GM19099 (cell line): Measurements from ENCODE around the gene ARID1A.
A peak's percentile ranks its signal among the peaks of the same experiment; 100 is the strongest.

Experiments used
- POLR2A ChIP-seq: IDR thresholded peaks from 3 replicates; pipeline ENCODE4 v1.6.1; 2011; ENCODE audit warnings: low read depth; ENCODE audit not compliant: insufficient read length; ENCODE audit errors: extremely low read depth

ARID1A gene

DNA sequence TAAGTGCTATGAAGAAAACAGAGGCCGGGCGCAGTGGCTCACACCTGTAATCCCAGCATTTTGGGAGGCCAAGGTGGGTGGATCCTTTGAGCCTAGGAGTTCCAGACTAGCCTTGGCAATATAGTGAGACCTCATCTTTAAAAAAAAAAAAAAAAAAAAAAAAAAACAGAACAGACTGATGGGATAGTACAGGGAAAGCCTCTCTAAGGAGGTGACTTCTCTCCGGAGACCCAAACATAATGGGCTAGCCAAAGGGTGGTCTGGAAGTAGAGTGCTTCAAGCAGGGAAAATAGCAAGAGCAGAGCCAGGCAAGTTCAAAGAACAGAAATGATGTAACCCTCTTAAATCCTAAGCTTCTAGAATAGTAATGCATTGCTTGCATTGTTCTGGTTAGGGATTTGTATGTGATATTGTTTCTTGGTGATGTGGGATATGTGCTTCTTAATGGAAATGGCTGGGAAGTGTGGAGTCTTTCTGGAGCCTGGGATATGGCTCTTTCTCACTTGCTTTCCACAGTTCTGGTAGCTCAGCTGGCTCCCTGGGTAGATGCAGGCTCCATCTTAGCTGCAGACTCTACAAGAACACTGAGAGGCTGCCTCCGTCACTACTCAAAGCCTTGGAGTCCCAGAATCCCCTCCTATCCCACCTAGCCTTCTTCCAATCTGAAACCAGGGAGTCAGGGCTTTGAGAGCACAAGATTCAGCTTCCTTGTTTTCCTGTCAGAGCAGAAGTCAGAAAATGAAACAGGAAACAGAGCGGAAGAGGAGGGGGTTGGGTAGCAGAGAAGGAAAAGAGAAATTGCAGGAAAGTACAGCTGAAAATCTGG, 90.0 kb downstream of the ARID1A start:
- no peak for TF ChIP-seq POLR2A

DNA sequence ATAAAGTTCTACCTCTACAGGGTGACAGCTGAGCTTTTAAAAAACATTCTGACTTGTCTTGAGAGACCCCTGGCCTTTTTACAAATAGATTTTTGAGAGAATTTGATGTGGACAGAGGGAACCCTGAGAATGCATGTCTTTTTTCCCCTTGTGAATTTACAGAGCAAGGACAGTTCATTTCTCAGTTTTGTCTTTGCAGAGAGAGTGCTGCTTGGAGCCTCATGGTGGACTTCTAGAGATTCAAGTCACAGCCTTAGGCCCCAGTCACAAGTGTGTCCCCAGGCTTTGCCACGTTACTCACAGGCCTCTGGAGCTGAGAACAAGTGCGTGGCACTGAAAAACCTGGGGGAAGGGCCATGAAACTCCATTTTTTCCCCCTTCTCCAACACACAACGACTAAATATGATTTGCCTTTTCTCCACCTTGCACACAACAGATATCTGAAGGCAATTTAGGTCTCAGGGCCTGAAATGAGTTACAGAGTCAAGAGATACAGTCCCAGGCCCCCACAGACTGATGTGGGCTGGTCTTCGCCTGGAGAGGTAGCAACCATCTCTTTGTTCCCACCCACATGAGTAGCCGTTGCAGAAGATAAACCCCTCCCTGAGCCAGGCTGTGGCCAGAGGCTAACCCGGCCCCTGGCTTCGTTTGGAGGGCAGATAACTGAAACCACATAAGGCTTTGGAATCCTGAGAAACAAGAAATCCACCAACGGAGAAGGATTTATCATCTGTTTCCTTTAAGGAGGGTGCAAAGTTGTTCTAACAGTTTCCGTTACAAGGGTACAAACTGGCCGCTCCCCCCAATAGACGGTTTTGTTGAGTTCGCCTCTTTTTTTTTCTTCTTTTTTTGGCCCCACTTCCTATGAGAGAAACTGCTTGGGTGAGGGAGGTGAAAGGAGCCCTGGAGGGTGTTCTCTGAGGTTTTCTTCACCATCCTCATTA, 90.9 kb downstream of the ARID1A start:
- TF ChIP-seq POLR2A: no peak

DNA sequence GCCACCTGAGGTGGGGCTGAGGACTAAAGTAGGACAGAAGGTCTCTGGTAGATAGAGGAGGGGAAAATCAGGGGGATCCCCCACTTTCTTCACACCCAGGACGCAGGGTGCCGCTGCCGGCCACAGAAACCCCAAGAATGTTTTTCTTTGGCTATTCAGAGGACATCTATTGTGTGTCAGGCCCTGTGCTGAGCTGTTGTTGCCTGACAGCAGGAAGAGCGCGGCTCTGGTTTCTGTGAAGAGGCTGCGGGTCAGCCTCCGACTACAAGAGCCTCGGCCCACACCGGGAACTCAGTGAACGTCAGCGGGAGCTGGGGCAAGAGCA, 91.5 kb downstream of the ARID1A start:
- TF ChIP-seq POLR2A: no peak

DNA sequence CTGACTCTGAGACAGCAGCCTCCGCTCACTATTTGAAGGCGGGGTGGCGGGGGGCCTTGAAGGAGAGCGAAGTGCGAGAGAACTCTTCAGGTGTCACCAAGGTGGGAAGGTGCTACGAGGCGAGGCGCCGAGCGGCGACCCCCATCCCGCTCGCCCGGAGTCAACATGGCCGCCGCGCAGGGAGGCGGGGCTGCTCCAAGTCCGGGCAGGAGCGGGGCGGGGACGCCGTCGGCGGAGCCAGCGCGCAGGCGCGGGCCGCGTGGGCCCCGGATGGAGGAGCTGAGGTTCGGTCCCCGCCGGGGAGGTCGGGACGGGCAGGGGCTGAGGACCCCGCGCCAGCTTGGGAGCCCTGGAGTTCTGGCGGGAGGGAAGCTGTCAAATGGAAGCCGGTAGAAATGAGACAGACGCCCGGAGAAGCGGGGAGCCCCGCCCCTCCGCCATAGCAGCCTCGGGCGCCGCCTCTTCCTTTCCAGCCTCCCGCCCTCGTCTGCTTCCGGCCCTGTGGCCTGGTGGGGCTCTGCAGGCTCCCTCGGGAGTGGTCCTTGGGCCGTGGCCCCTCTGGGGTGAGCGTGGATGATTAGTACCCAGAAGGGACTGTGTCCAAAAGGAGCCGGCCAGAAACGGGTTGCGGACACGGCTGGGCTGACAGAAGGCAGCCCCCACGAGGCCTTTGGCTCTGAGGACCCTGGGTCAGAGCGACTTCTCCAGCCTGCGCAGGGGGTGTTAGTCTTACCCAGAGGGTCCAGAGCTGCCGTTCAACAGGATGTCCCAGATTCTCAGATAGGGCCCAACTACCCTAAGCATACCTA, 92.1 kb downstream of the ARID1A start, which contains the start of gene PIGV:
PIGV (plus strand) TSS at position 245 of the 809 bp plus-strand sequence. CDS start 2,866 bp downstream, outside the sequence.
- TF ChIP-seq POLR2A: peak; percentile 79

DNA sequence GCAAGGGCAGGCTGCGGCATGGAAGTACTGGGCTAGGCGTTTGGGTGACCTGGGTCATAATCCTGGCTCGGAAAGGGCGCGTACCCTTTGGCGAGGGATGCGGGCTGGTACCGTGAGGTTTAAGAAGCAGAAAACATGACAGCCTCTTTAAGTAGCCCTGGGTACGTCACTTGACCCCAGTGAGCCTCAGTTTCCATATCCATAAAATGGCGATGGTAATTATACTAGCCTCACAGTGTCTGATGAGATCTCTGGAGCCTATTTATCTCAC, 92.6 kb downstream of the ARID1A start:
- TF ChIP-seq POLR2A: no peak

DNA sequence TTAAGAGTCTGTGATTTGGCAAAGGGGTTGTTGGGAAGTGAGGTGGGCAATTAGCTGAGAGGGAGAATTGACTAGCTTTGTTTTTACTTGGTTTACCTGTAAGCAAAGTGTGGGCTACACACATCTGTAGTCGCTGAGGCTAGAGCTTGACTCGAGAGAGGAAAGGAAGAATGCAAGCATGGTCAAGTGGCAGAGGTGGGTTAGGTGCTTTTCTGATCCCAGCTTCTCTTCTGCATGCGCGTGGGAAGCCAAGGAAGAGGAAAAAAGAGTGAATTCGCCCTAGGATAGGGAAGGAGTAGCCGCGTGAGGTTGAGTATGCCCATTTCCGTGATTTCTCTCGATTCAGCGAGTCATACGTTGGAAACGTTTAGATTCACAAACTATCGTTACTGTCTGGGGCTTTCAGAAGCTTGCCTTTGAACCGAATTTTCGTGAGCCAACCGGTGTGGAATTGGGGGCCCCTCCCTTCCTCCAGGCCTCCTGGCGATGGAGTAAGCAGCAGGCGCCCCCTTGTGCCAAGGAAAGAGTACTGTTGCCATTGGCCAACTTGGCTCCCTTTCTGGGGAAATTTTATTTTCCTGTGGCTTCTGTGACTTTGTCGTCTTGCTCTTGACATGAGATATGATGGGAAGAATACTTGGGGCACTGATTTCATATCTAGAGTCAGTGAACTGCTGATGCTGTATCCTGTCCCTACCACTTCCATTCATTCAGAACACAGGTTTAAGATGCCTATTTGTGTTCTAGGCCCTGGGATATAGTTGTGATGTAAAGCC, 93.2 kb downstream of the ARID1A start:
- TF ChIP-seq POLR2A: peak; percentile 37

DNA sequence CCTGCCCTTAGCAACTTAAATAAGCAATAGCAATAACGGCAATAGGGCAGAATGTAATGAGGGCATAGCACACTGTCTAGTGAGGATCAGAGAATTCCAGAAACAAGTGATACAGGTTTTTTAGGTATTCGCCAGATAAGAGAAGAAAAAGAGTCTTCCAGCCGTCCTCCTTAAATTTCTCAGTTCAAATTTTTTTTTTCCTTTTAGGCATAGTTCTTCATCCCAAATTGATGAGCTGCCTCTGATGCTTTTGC, 93.7 kb downstream of the ARID1A start:
- TF ChIP-seq POLR2A: no peak

DNA sequence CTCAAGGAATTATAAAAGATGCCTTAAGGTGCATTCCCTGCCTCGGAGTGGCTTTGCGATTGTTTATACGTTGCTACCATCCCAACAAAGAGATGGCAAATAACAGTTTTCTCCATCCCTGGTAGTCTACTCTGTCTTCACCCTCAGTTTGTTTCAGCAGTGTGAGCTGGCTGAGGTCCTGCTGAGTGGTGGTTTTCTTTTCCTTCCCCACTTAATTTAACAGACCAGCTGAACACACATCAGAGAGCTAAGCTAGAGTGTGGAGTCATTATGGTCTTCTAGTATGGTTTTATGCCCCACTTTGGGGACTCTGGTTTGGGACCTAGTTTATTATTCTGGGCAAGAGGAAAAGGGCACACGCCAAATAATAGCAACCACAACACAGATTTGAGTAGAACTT, 94.1 kb downstream of the ARID1A start:
- no peak for TF ChIP-seq POLR2A

DNA sequence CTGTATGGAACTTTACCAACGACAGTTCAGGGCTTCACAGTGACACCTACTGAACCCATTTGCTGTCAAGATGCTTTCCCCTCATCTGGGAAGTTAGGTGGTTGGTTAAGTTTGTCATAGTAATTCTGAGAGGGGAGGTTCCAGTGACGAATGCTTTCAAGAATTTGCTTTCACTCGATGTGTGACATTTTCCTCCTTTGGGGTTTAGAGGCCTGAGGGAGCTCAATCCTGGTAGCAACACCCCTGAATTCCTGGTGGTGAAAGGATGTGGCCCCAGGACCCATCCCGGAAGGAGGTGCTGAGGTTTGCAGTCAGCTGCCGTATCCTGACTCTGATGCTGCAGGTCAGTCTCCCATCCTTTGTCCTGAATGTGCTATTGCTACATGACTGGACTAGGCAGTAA, 94.7 kb downstream of the ARID1A start:
- no peak for TF ChIP-seq POLR2A

DNA sequence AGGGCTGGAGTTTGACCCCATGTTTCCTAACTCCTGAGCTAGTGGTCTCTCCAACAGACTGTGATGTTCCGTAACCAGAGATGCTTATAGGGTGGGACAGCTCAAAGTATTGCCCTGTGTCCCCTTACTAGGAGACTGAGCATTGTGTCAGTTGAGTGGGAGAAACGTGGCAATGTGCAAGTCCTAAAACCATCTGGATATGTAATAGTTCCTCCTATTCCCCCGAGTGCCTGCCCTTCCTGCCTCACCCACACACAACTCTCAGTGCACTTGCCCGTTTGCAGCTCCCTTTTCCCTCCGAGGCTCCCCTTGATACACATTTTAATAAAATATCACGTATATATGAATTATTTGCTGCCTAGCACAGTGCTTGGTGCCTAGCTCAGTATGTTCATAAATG, 95.3 kb downstream of the ARID1A start:
- TF ChIP-seq POLR2A: no peak

DNA sequence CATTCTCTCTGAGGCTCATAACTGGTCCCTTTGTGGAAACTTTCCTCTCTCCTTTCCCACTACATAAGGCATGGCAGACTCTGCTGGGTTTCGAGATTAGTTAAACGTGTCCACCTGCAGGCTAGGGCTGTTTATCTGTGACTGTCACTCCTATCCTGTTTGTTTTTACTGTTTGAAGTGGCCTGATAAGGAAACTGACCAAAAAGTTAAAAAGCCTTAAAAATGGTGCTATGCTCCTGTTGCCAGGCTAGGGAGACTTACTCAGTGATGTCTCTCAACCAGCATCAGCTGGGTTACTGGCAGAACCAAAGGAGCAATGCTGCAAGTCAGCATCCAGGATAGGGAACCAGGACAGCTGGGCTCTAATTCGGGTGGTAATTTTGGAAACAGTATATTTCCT, 95.8 kb downstream of the ARID1A start:
- TF ChIP-seq POLR2A: no peak

DNA sequence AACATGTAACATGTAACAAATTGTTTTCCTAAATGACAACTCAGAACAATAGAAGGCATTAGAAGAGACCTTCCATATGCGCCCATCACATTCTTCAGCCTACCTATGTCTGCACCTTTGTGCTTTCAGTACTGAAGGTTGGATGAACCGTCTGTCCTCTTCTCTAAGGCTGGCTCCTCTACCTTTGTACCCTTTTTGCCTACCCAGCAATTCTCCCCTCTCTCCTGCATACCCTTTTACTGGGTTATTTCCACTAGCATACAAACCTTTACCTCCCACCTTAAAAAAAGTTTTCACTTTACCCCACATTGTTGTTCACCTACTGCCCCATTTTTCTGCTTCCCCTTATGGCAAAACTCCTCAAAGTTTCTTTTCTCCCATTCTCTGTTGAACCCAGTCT, 97.1 kb downstream of the ARID1A start:
- no peak for TF ChIP-seq POLR2A

DNA sequence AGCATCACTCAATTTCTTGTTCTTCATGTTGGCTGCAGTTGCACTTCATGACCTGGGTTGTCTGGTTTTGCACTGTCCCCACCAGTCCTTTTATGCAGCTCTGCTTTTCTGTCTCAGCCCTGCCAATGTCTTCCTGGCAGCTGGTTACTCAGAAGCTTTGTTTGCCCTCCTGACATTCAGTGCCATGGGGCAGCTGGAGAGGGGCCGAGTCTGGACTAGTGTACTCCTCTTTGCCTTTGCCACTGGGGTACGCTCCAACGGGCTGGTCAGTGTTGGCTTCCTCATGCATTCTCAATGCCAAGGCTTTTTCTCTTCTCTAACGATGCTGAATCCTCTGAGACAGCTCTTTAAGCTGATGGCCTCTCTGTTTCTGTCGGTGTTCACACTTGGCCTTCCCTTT, 98.6 kb downstream of the ARID1A start:
- TF ChIP-seq POLR2A: no peak

DNA sequence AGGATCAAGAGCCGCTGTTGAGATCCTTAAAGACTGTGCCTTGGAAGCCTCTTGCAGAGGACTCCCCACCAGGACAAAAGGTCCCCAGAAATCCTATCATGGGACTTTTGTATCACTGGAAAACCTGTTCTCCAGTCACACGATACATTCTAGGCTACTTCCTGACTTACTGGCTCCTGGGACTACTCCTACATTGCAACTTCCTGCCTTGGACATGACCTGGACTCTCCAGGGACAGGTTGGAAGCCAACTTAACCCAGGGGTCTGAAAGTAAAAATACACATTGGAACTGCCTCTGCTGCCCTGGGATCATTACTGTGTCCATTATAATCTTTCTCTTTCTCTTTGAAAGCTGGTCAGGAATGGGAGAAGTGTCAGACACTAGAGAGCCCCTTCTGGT, 101.8 kb downstream of the ARID1A start:
- TF ChIP-seq POLR2A: no peak

DNA sequence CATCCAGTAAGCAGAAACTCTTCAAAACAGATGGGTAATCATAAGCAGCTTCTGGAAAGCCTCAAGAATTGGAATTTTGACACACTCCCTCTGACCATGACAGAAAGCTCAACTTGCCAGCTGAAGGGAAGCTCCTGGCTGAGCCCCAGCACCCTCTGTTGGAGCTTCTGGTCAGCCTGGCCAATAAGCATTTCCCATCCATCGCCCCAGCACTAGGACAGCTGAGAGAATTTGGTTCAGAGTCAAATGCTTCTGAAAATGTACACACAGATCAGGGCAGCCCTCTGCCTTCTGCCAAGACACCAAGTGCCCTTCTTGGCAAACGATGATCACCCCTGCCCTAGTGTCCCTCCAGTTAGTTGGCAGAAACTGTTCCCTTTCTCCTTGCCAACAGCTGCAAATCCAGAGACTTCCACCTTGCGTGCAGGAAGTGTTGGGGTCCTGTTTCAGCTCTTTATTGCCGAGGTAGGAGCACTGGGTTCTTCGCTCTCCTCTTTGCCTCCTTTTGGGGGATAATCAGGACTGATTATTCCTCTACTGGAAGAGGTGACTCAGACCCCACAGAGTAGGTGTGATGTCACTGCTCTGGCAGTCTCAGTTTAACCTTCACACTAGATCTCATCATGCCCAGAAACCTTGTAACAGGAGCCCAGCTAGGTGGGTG, 103.8 kb downstream of the ARID1A start:
- no peak for TF ChIP-seq POLR2A

DNA sequence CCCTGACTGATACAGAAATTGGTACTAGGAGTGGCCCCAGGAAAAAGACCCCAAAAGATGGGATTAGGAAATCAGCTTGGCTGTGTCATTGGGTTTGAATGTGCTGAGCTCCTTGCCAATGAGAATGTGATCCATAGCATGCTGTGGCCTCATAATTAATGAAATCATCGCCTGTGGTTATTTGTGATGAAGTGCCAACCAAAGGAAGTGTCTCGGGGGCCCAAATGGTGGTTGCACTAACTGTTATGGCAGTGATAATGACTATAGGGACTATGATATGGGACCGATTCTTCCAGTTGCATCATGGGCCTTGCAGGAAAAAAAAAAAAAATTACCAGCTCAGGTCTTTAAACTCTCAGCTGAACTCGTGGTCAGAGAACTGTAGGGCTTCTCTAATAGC, 115.2 kb downstream of the ARID1A start:
- TF ChIP-seq POLR2A: no peak
